H1 (cell line): ENCODE results near the gene ZSCAN10.

Experiments used
- CBX8 ChIP-seq: fragments of 300-800, 300-1000 bp; sonication (generic); IDR thresholded peaks from 2 replicates; pipeline ENCODE4 v1.7.1; 2016; ENCODE audit warnings: low read depth, low read length, borderline replicate concordance
- EP300 ChIP-seq, 2 experiments: IDR thresholded peaks; 1 replicate in 1 of 2; 2 replicates in 1 of 2; pipeline ENCODE4 v1.6.1; 2011 to 2012; ENCODE audit warnings: low read depth in 2 of 2, low read length in 2 of 2, mild to moderate bottlenecking in 2 of 2, borderline replicate concordance in 1 of 2, inconsistent platforms in 1 of 2, moderate library complexity in 1 of 2
- EZH2 ChIP-seq: fragments of 200-600 bp; sonication (generic); IDR thresholded peaks from 2 replicates; pipeline ENCODE4 v1.7.1; 2012; ENCODE audit warnings: low read depth, mild to moderate bottlenecking, moderate library complexity, low read length, inconsistent platforms; ENCODE audit not compliant: severe bottlenecking
- TAF1 ChIP-seq: IDR thresholded peaks from 2 replicates; pipeline ENCODE4 v1.6.1; 2011; ENCODE audit warnings: mild to moderate bottlenecking, low read depth, low read length
- ZNF274 ChIP-seq: IDR thresholded peaks from 2 replicates; pipeline ENCODE4 v1.7.0; 2012; ENCODE audit warnings: low read length, borderline replicate concordance; ENCODE audit errors: extremely low read depth

DNA sequence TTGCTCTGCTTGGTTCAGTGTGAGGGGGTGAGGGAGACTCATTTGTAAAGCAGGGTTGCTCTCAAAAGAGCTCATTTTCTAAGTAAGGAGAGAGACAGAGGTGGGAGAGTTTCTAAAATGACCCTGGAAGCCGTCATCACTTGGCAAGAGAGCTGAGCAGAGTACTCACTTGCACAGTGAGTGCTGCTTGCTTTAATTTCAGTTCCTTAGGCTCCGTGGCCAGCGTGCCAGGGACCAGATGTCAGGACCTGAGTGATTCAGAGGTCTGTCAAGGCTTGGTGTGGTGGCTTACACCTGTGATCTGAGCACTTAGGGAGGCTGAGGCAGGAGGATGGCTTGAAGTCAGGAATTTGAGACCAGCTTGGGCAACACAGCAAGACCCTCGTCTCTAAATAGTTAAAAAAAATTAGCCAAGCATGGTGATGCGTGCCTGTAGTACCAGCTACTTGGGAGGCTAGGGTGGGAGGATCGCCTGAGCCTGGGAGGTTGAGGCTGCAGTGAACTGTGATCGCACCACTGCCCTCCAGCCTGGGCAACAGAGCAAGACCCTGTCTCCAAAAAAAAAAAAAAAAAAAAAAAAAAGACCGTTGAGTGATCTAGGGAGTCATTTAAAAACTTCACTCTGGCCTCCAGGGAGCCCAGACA, 24.0 kb upstream of the ZSCAN10 start:
- no peak for TF ChIP-seq TAF1
- no peak for TF ChIP-seq ZNF274
- TF ChIP-seq EP300 (IDR thresholded peaks at IDR 0.05; ENCODE audit: borderline replicate concordance in 1 of 2, low read depth in 2 of 2, low read length in 2 of 2): no peak
- TF ChIP-seq CBX8: no peak
- no peak for TF ChIP-seq EZH2
